Measurements from ENCODE around the gene PCK2.
A peak's percentile ranks its signal among the peaks of the same experiment; 100 is the strongest.

The PCK2 gene

GRCh38 chr14:24080888-24081738, 13.0 kb upstream of the PCK2 start:
- peak; percentile 91 for DNase-seq (ENCODE audit: low spot score)

GRCh38 chr14:24081739-24082211, 12.3 kb upstream of the PCK2 start:
- no peak for DNase-seq (ENCODE audit: low spot score)
- no peak for TF ChIP-seq CTCF (IDR thresholded peaks at IDR 0.05; ENCODE audit: extremely low read depth, missing control alignments)

More at GRCh38 chr14:24080888-24081738, 13.0 kb upstream of the PCK2 start:
- no peak for TF ChIP-seq CTCF (IDR thresholded peaks at IDR 0.05; ENCODE audit: extremely low read depth, missing control alignments)

- no peak for DNase-seq (ENCODE audit: low spot score)
Observed at GRCh38 chr14:24082411-24083080, 11.6 kb upstream of the PCK2 start.

GRCh38 chr14:24083462-24083861, 10.6 kb upstream of the PCK2 start:
- DNase-seq (ENCODE audit: low spot score): no peak
- no peak for TF ChIP-seq CTCF (IDR thresholded peaks at IDR 0.05; ENCODE audit: extremely low read depth, missing control alignments)

More at GRCh38 chr14:24082411-24083080, 11.6 kb upstream of the PCK2 start:
- TF ChIP-seq CTCF (IDR thresholded peaks at IDR 0.05; ENCODE audit: extremely low read depth, missing control alignments): no peak

- no peak for DNase-seq (ENCODE audit: low spot score)
- TF ChIP-seq CTCF (IDR thresholded peaks at IDR 0.05; ENCODE audit: extremely low read depth, missing control alignments): no peak
Observed at GRCh38 chr14:24084440-24084839, 9.7 kb upstream of the PCK2 start.

- no peak for DNase-seq (ENCODE audit: low spot score)
- no peak for TF ChIP-seq CTCF (IDR thresholded peaks at IDR 0.05; ENCODE audit: extremely low read depth, missing control alignments)
Observed at GRCh38 chr14:24085215-24085614, 8.9 kb upstream of the PCK2 start.

Data from GM20000 (cell line).